A549 (cell line): Measurements from ENCODE around the gene ERRFI1. TPM values are rescaled to one million over a fixed set of nuclear protein-coding genes. Genes with fewer than 3 reads are reported as not detected.

Experiments
- ATAC-seq, 2 experiments: fragments of 200-7000 bp in 1 of 2; fragments of >200 bp in 1 of 2; cut with Nextera tagmentation in 1 of 2; cut with Tn5 transposase in 1 of 2; 3 replicates each; pipeline versions ENCODE4 v1.8.0 to v1.9.1; 2018 to 2020; ENCODE audit warnings: mild to moderate bottlenecking in 1 of 2, moderate library complexity in 1 of 2
- CTCF ChIA-PET: fragments of 300-600 bp; sonication (Branson Sonifier 250); formaldehyde crosslinking; extraction: SDS; loops from one replicate; lab custom pipeline; 2021; ENCODE audit warnings: antibody characterized with exemption, inconsistent platforms; lab: Yijun Ruan, JAX
- POLR2A ChIA-PET: fragments of 350-600 bp; formaldehyde crosslinking; extraction: SDS; loops from one replicate; lab custom pipeline; 2021; ENCODE audit warnings: antibody characterized with exemption, inconsistent platforms; lab: Yijun Ruan, JAX
- DNase-seq, 2 experiments: peaks; one replicate each; pipeline versions ENCODE4 v3.0.0 to v3.0.0-alpha.2; 2011 to 2016; ENCODE audit warnings: low read depth in 1 of 2, low spot score in 1 of 2
- FAIRE-seq: peaks from 2 replicates; lab custom pipeline; 2011; peaks lifted over from hg19 to GRCh38; lab: Jason Lieb, UNC
- H3K27ac ChIP-seq, 2 experiments: fragments of >200 bp; sonication (Bioruptor Twin); formaldehyde crosslinking; 3 replicates each; pipeline ENCODE4 v1.5.1; 2016 to 2017
- H3K4me1 ChIP-seq: fragments of >200 bp; sonication (Bioruptor Twin); formaldehyde crosslinking; 3 replicates; pipeline ENCODE4 v1.6.1; 2016
- H3K4me2 ChIP-seq: fragments of >200 bp; sonication (Bioruptor Twin); formaldehyde crosslinking; 3 replicates; pipeline ENCODE4 v1.6.1; 2016
- H3K4me3 ChIP-seq: fragments of >200 bp; sonication (Bioruptor Twin); formaldehyde crosslinking; 3 replicates; pipeline ENCODE4 v1.5.1; 2016
- H3K9me3 ChIP-seq: fragments of >200 bp; sonication (Bioruptor Twin); formaldehyde crosslinking; 3 replicates; pipeline ENCODE4 v1.6.1; 2016
- ATOH8 ChIP-seq: fragments of 250-450 bp; sonication (Bioruptor Pico); IDR thresholded peaks from 2 replicates; pipeline ENCODE4 v1.5.0; 2020; ENCODE audit warnings: low read depth, mild to moderate bottlenecking, moderate library complexity
- BCL3 ChIP-seq: fragments of >200 bp; sonication (Bioruptor Twin); formaldehyde crosslinking; IDR thresholded peaks from 3 replicates; pipeline ENCODE4 v1.6.1; 2016
- CBX2 ChIP-seq: fragments of 200-600 bp; sonication (generic); IDR thresholded peaks from 2 replicates; pipeline ENCODE4 v1.6.1; 2016; ENCODE audit warnings: low read depth, mild to moderate bottlenecking, borderline replicate concordance
- CEBPB ChIP-seq, 2 experiments: fragments of >200 bp in 1 of 2; sonication (Bioruptor Twin) in 1 of 2; formaldehyde crosslinking in 1 of 2; IDR thresholded peaks; 2 replicates each; pipeline ENCODE4 v1.6.1; 2012 to 2016
- E2F6 ChIP-seq: IDR thresholded peaks from 2 replicates; pipeline ENCODE4 v1.6.1; 2012; ENCODE audit warnings: low read depth, borderline replicate concordance
- EHMT2 ChIP-seq: fragments of 200-600 bp; sonication (generic); IDR thresholded peaks from 2 replicates; pipeline ENCODE4 v1.6.1; 2016; ENCODE audit warnings: antibody characterized with exemption, low read depth, mild to moderate bottlenecking, moderate library complexity
- FOSL2 ChIP-seq, 2 experiments: fragments of 450-650 bp in 1 of 2; fragments of >200 bp in 1 of 2; sonication (Bioruptor Twin) in 1 of 2; formaldehyde crosslinking; IDR thresholded peaks; 2 replicates each; pipeline versions ENCODE4 v1.5.0 to v1.6.1; 2016 to 2020; ENCODE audit warnings: mild to moderate bottlenecking in 1 of 2, moderate library complexity in 1 of 2
- HEYL ChIP-seq: fragments of 250-450 bp; sonication (Bioruptor Pico); IDR thresholded peaks from 2 replicates; pipeline ENCODE4 v1.8.0; 2021; ENCODE audit warnings: mild to moderate bottlenecking, moderate library complexity
- HOXB5 ChIP-seq: fragments of 250-450 bp; sonication (Bioruptor Pico); IDR thresholded peaks from 2 replicates; pipeline ENCODE4 v1.5.0; 2020; ENCODE audit warnings: mild to moderate bottlenecking, moderate library complexity
- KDM1A ChIP-seq: fragments of 200-600 bp; sonication (generic); IDR thresholded peaks from 2 replicates; pipeline ENCODE4 v1.6.1; 2016; ENCODE audit warnings: low read depth, mild to moderate bottlenecking
- MAFK ChIP-seq: fragments of 450-650 bp; IDR thresholded peaks from 2 replicates; pipeline ENCODE4 v1.6.1; 2014; ENCODE audit not compliant: partially characterized antibody
- MAZ ChIP-seq: fragments of 150-350 bp; IDR thresholded peaks from 2 replicates; pipeline ENCODE4 v1.6.1; 2014; ENCODE audit warnings: antibody characterized with exemption, low read depth, low read length, borderline replicate concordance
- PBX3 ChIP-seq: IDR thresholded peaks from 2 replicates; pipeline ENCODE4 v1.6.1; 2012
- POLR2AphosphoS2 ChIP-seq: conservative IDR thresholded peaks from 2 replicates; pipeline ENCODE4 v1.6.1; 2012; ENCODE audit warnings: low read length, improper control_type of control experiment, inconsistent platforms
- REST ChIP-seq: fragments of 200-600 bp; sonication (generic); IDR thresholded peaks from 2 replicates; pipeline ENCODE4 v1.6.1; 2016; ENCODE audit warnings: antibody characterized with exemption, mild to moderate bottlenecking, moderate library complexity
- SREBF2 ChIP-seq: fragments of 450-650 bp; IDR thresholded peaks from 2 replicates; pipeline ENCODE4 v1.6.1; 2014; ENCODE audit warnings: mild to moderate bottlenecking, moderate library complexity
- USF2 ChIP-seq: fragments of 450-650 bp; IDR thresholded peaks from 2 replicates; pipeline ENCODE4 v1.6.1; 2014; ENCODE audit warnings: antibody characterized with exemption
- ZFP36 ChIP-seq: fragments of 450-650 bp; IDR thresholded peaks from 2 replicates; pipeline ENCODE4 v1.6.1; 2014; ENCODE audit warnings: borderline replicate concordance; ENCODE audit not compliant: partially characterized antibody
- WGBS: methylation state at CpG from one replicate; pipeline ENCODE4 v1.1.6; 2017; ENCODE audit errors: missing lambda C conversion rate; 5-methylcytosine and 5-hydroxymethylcytosine counted together
- polyA plus RNA-seq, 4 experiments: library from polyadenylated mRNA; depleted of rRNA in 3 of 4; stranded (reverse); fragments of >200 nt; fragmentation: RNase III in 1 of 4; extraction: RNeasy Plus Mini Kit Qiagen cat#74134 plus additional on column Dnase treatment in 1 of 4; gene quantifications; 2 replicates in 3 of 4; 3 replicates in 1 of 4; pipeline ENCODE4 v1.2.3, GENCODE V29; 2011 to 2017

The ERRFI1 gene
- polyA plus RNA-seq, 2 of the 4 experiments (the other 2 are of a cell fraction): 51.0 to 217 TPM

- TF ChIP-seq USF2 (no peak), FOSL2 (IDR thresholded peaks at IDR 0.05) (no peak), FOSL2 (CRISPR knock-in tag; IDR thresholded peaks at IDR 0.05) (no peak), CEBPB (IDR thresholded peaks at IDR 0.05) (no peak), ZFP36 (no peak), MAZ (no peak), MAFK (no peak)
Observed at GRCh38 chr1:7988576-7988975, 37.5 kb downstream of the ERRFI1 start (continued).

GRCh38 chr1:7987528-7987927 lies 38.6 kb downstream of the ERRFI1 start:
- no peak overlapping the region for H3K4me3 ChIP-seq
- ATAC-seq: no peak
- H3K4me1 ChIP-seq: peaks cover 9% of the 10 kb centered on the region; the same call in 2 of the 3 replicates
- no peak overlapping the region; a peak in 1 of 6 replicates for H3K27ac ChIP-seq
- H3K4me2 ChIP-seq: no peak overlapping the region
- no peak for DNase-seq
- 89% methylated on average over 7 of the region's 7 CpGs for WGBS
- no peak for FAIRE-seq
- TF ChIP-seq REST (no peak), SREBF2 (no peak), MAFK (no peak), HOXB5 (no peak), KDM1A (no peak), CBX2 (no peak), HEYL (no peak), E2F6 (no peak), BCL3 (no peak), POLR2AphosphoS2 (no peak), PBX3 (no peak), FOSL2 (IDR thresholded peaks at IDR 0.05) (no peak), FOSL2 (CRISPR knock-in tag; IDR thresholded peaks at IDR 0.05) (no peak), EHMT2 (no peak), ATOH8 (CRISPR knock-in tag) (no peak)
- ChIA-PET POLR2A (no interaction called here), CTCF (interaction anchor here (3.1 to 3.6 kb wide), 2 partner anchors 28 to 327 kb away, joined by 13 to 15 read pairs; no protein-coding TSS in a partner anchor)
- H3K9me3 ChIP-seq: no peaks in the 10 kb centered on the region
